Astrocyte (in vitro differentiated cells and primary cell): Measurements from ENCODE around the gene PTPRK. TPM values are rescaled to one million over a fixed set of nuclear protein-coding genes. Genes with fewer than 3 reads are reported as not detected.

ENCODE experiments used
- DNase-seq: peaks from one replicate; pipeline ENCODE4 v3.0.0-alpha.2; 2010; ENCODE audit warnings: low read depth
- FAIRE-seq: peaks from 2 replicates; lab custom pipeline; 2011; peaks lifted over from hg19 to GRCh38; lab: Jason Lieb, UNC
- H2AFZ ChIP-seq: 2 replicates; pipeline ENCODE4 v1.6.0; 2012; ENCODE audit warnings: low read depth, low read length, inconsistent platforms
- H3K27ac ChIP-seq: 2 replicates; pipeline ENCODE4 v1.5.1; 2011; ENCODE audit warnings: low read depth, low read length, inconsistent platforms
- H3K27me3 ChIP-seq: 2 replicates; pipeline ENCODE4 v1.6.0; 2011; ENCODE audit warnings: low read length, inconsistent platforms; ENCODE audit not compliant: insufficient read depth
- H3K36me3 ChIP-seq: 2 replicates; pipeline ENCODE4 v1.5.1; 2011; ENCODE audit warnings: low read length, inconsistent platforms; ENCODE audit not compliant: insufficient read depth
- H3K4me1 ChIP-seq: 2 replicates; pipeline ENCODE4 v1.5.1; 2011; ENCODE audit warnings: low read length, inconsistent platforms; ENCODE audit not compliant: insufficient read depth
- H3K4me2 ChIP-seq: 2 replicates; pipeline ENCODE4 v1.6.0; 2012; ENCODE audit warnings: low read length, inconsistent platforms
- H3K4me3 ChIP-seq: 2 replicates; pipeline ENCODE4 v1.5.1; 2011; ENCODE audit warnings: low read depth, mild to moderate bottlenecking, low read length, inconsistent platforms; ENCODE audit not compliant: insufficient read depth
- H3K79me2 ChIP-seq: 2 replicates; pipeline ENCODE4 v1.6.0; 2012; ENCODE audit warnings: mild to moderate bottlenecking, low read length, inconsistent platforms; ENCODE audit not compliant: insufficient read depth
- H3K9ac ChIP-seq: 2 replicates; pipeline ENCODE4 v1.6.0; 2012; ENCODE audit warnings: mild to moderate bottlenecking, low read length, inconsistent platforms
- H3K9me3 ChIP-seq: 2 replicates; pipeline ENCODE4 v1.5.1; 2012; ENCODE audit warnings: low read depth, mild to moderate bottlenecking, low read length, inconsistent platforms; ENCODE audit not compliant: insufficient read depth
- H4K20me1 ChIP-seq: 2 replicates; pipeline ENCODE4 v1.6.0; 2012; ENCODE audit warnings: low read length, inconsistent platforms; ENCODE audit not compliant: insufficient read depth
- H3K27ac Mint-ChIP-seq: one replicate; pipeline ENCODE4 v1.8.0; 2021; ENCODE audit warnings: mild to moderate bottlenecking, mixed read lengths; ENCODE audit not compliant: unreplicated experiment
- H3K27me3 Mint-ChIP-seq: one replicate; pipeline ENCODE4 v1.8.0; 2021; ENCODE audit warnings: low read depth, mixed read lengths; ENCODE audit not compliant: unreplicated experiment
- H3K36me3 Mint-ChIP-seq: one replicate; pipeline ENCODE4 v1.8.0; 2021; ENCODE audit warnings: low read depth, mixed read lengths; ENCODE audit not compliant: unreplicated experiment
- H3K4me1 Mint-ChIP-seq: one replicate; pipeline ENCODE4 v1.8.0; 2021; ENCODE audit warnings: low read depth, mixed read lengths; ENCODE audit not compliant: unreplicated experiment
- H3K4me3 Mint-ChIP-seq: one replicate; pipeline ENCODE4 v1.8.0; 2021; ENCODE audit warnings: mild to moderate bottlenecking, moderate library complexity, mixed read lengths; ENCODE audit not compliant: unreplicated experiment
- H3K9me3 Mint-ChIP-seq: one replicate; pipeline ENCODE4 v1.8.0; 2021; ENCODE audit warnings: mild to moderate bottlenecking, mixed read lengths; ENCODE audit not compliant: unreplicated experiment
- CTCF ChIP-seq: IDR thresholded peaks from 2 replicates; pipeline ENCODE4 v1.5.1; 2011; ENCODE audit warnings: low read depth, mild to moderate bottlenecking, inconsistent platforms, low read length, moderate library complexity; ENCODE audit not compliant: insufficient read depth
- EZH2 ChIP-seq: IDR thresholded peaks from 2 replicates; pipeline ENCODE4 v1.6.1; 2012; ENCODE audit warnings: mild to moderate bottlenecking, low read length, inconsistent platforms; ENCODE audit not compliant: insufficient read depth
- total RNA-seq: library from RNA; stranded (reverse); gene quantifications from 2 replicates; pipeline ENCODE4 v1.2.1, GENCODE V29; 2021

PTPRK gene
- total RNA-seq, 1 donor from 2014 or later = 159 TPM

- Histone ChIP-seq H3K4me3 (no peak overlapping the region), H2AFZ (no peak overlapping the region), H3K9ac (no peak overlapping the region), H3K27ac (no peak overlapping the region), H3K4me1 (no peaks in the 10 kb centered on the region), H3K4me2 (no peak overlapping the region), H3K36me3 (peaks cover 7% of the 10 kb centered on the region), H3K79me2 (peaks cover 28% of the 10 kb centered on the region), H4K20me1 (peaks cover under 1% of the 10 kb centered on the region), H3K9me3 (no peaks in the 10 kb centered on the region), H3K27me3 (no peaks in the 10 kb centered on the region)
- Mint-ChIP-seq H3K36me3 (peaks cover 11% of the 10 kb centered on the region), H3K27me3 (no peaks in the 10 kb centered on the region), H3K4me1 (peaks cover 12% of the 10 kb centered on the region), H3K9me3 (no peaks in the 10 kb centered on the region), H3K4me3 (no peak overlapping the region), H3K27ac (no peak overlapping the region)
- no peak for DNase-seq
- TF ChIP-seq EZH2 (no peak), CTCF (no peak)
- no peak for FAIRE-seq
These were observed 125.2 kb downstream of the PTPRK start for GRCh38 chr6:128395188-128395587.

- H3K9ac ChIP-seq = no peak overlapping the region
- H3K36me3 ChIP-seq = peaks cover 7% of the 10 kb centered on the region
- H3K4me1 ChIP-seq = no peaks in the 10 kb centered on the region
- no peak overlapping the region for H3K4me2 ChIP-seq
- Mint-ChIP-seq H3K9me3 (no peaks in the 10 kb centered on the region), H3K4me1 (peaks cover 11% of the 10 kb centered on the region), H3K27ac (no peak overlapping the region), H3K36me3 (peaks cover 11% of the 10 kb centered on the region), H3K27me3 (no peaks in the 10 kb centered on the region), H3K4me3 (no peak overlapping the region)
- H3K9me3 ChIP-seq = no peaks in the 10 kb centered on the region
- FAIRE-seq (peak; percentile 68), DNase-seq (peak; percentile 27)
- no peak overlapping the region for H3K4me3 ChIP-seq
- no peak for TF ChIP-seq EZH2
- no peak for TF ChIP-seq CTCF
- H4K20me1 ChIP-seq = peaks cover 6% of the 10 kb centered on the region
- H2AFZ ChIP-seq = no peak overlapping the region
- H3K27ac ChIP-seq = no peak overlapping the region
- peaks cover 25% of the 10 kb centered on the region for H3K79me2 ChIP-seq
- no peaks in the 10 kb centered on the region for H3K27me3 ChIP-seq
These were observed 126.2 kb downstream of the PTPRK start for GRCh38 chr6:128394167-128394566.

- Mint-ChIP-seq H3K27me3 (no peaks in the 10 kb centered on the region), H3K27ac (no peak overlapping the region), H3K36me3 (peaks cover 2% of the 10 kb centered on the region), H3K4me3 (no peak overlapping the region), H3K4me1 (peaks cover 6% of the 10 kb centered on the region), H3K9me3 (no peaks in the 10 kb centered on the region)
- Histone ChIP-seq H3K27me3 (no peaks in the 10 kb centered on the region), H4K20me1 (peaks cover 9% of the 10 kb centered on the region), H3K9me3 (no peaks in the 10 kb centered on the region), H3K4me1 (no peaks in the 10 kb centered on the region), H3K4me2 (no peak overlapping the region), H3K27ac (no peak overlapping the region), H3K36me3 (peaks cover under 1% of the 10 kb centered on the region), H2AFZ (no peak overlapping the region), H3K9ac (no peak overlapping the region), H3K4me3 (no peak overlapping the region), H3K79me2 (peaks cover 16% of the 10 kb centered on the region)
- FAIRE-seq (no peak), DNase-seq (peak; percentile 9)
- no peak for TF ChIP-seq CTCF
- no peak for TF ChIP-seq EZH2
These were observed 130.4 kb downstream of the PTPRK start for GRCh38 chr6:128389820-128390534.
